Fibroblast of mammary gland (primary cell): ENCODE data around the gene LRBA.

Experiments
- DNase-seq: peaks from one replicate; pipeline ENCODE4 v3.0.0-alpha.2; 2010; ENCODE audit warnings: low read depth
- H3K4me3 ChIP-seq: 2 replicates; pipeline ENCODE4 v1.5.1; 2011; ENCODE audit warnings: low read depth, mild to moderate bottlenecking, low read length, moderate library complexity; ENCODE audit not compliant: control insufficient read depth
- CTCF ChIP-seq: conservative IDR thresholded peaks from 2 replicates; pipeline ENCODE4 v1.5.1; 2011; ENCODE audit warnings: low read depth, low read length, inconsistent platforms; ENCODE audit not compliant: control insufficient read depth, insufficient read depth

LRBA gene

GRCh38 chr4:150769248-150769647 lies 245.8 kb downstream of the LRBA start:
- TF ChIP-seq CTCF: no peak
- peak; percentile 86 for DNase-seq
- no peak overlapping the region for H3K4me3 ChIP-seq

- TF ChIP-seq CTCF: no peak
- peak; percentile 5 for DNase-seq
- no peak overlapping the region for H3K4me3 ChIP-seq
These were observed 246.6 kb downstream of the LRBA start for GRCh38 chr4:150768497-150768896.

- H3K4me3 ChIP-seq: no peak overlapping the region
- DNase-seq: no peak
- no peak for TF ChIP-seq CTCF
These were observed 249.9 kb downstream of the LRBA start for GRCh38 chr4:150765216-150765615.

GRCh38 chr4:150751648-150752047 lies 263.4 kb downstream of the LRBA start:
- DNase-seq: no peak
- TF ChIP-seq CTCF: no peak
- no peak overlapping the region for H3K4me3 ChIP-seq

GRCh38 chr4:150750824-150751223 lies 264.3 kb downstream of the LRBA start:
- H3K4me3 ChIP-seq: no peak overlapping the region
- TF ChIP-seq CTCF: no peak
- no peak for DNase-seq

GRCh38 chr4:150746156-150746555 lies 268.9 kb downstream of the LRBA start:
- H3K4me3 ChIP-seq: no peak overlapping the region
- no peak for TF ChIP-seq CTCF
- peak; percentile 27 for DNase-seq

GRCh38 chr4:150744570-150744969 lies 270.5 kb downstream of the LRBA start:
- no peak for TF ChIP-seq CTCF
- no peak overlapping the region for H3K4me3 ChIP-seq
- no peak for DNase-seq
